A673 (cell line): ENCODE measurements around the gene PASK.

Source experiments
- EZH2 ChIP-seq: fragments of 200-600 bp; sonication (generic); IDR thresholded peaks from 2 replicates; pipeline ENCODE4 v1.6.1; 2017; ENCODE audit warnings: borderline replicate concordance, low read depth, mild to moderate bottlenecking, mixed read lengths, antibody characterized with exemption, low read length; ENCODE audit not compliant: poor library complexity, severe bottlenecking
- TF ChIP-seq, protein P1 (sequence below): fragments of 300-800, 200-600 bp; sonication (generic); conservative IDR thresholded peaks from 2 replicates; pipeline ENCODE4 v1.5.1; 2017; ENCODE audit warnings: low read depth, mild to moderate bottlenecking, antibody characterized with exemption, low read length, moderate library complexity, mixed read lengths

GRCh38 chr2:241080405-241081189 lies 68.7 kb downstream of the PASK start:
- TF ChIP-seq, protein P1, sequence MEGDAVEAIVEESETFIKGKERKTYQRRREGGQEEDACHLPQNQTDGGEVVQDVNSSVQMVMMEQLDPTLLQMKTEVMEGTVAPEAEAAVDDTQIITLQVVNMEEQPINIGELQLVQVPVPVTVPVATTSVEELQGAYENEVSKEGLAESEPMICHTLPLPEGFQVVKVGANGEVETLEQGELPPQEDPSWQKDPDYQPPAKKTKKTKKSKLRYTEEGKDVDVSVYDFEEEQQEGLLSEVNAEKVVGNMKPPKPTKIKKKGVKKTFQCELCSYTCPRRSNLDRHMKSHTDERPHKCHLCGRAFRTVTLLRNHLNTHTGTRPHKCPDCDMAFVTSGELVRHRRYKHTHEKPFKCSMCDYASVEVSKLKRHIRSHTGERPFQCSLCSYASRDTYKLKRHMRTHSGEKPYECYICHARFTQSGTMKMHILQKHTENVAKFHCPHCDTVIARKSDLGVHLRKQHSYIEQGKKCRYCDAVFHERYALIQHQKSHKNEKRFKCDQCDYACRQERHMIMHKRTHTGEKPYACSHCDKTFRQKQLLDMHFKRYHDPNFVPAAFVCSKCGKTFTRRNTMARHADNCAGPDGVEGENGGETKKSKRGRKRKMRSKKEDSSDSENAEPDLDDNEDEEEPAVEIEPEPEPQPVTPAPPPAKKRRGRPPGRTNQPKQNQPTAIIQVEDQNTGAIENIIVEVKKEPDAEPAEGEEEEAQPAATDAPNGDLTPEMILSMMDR: no peak
- TF ChIP-seq EZH2: no peak
